ENCODE data around the gene COX18.

The COX18 gene

DNA sequence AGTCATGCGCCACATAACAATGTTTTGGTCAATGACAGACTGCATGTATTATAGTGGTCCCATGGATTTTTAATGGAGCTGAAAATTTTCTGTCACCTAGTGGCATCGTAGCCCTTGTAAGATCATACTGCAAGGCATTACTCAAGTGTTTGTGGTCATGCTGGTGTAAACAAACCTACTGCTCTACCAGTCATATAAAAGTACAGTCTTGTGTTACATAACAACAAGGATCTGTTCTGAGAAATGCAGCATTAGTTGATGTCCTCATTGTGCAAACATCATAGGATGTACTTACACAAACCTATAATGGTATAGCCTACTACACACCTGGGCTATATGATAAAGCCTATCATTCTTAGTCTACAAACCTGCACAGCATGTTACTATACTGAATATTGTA, 34.6 kb downstream of the COX18 start:
- DNase-seq (ENCODE audit: low read depth): no peak
- TF ChIP-seq CTCF (IDR thresholded peaks at IDR 0.05; ENCODE audit: insufficient read depth, low read depth, low read length, missing control alignments): no peak
- no peak overlapping the region for H3K4me3 ChIP-seq (ENCODE audit: low read depth, low read length)

GRCh38 chr4:73028621-73029020, 40.9 kb downstream of the COX18 start:
- TF ChIP-seq CTCF (IDR thresholded peaks at IDR 0.05; ENCODE audit: insufficient read depth, low read depth, low read length, missing control alignments): no peak
- no peak for DNase-seq (ENCODE audit: low read depth)

GRCh38 chr4:73021634-73022033, 47.9 kb downstream of the COX18 start:
- TF ChIP-seq CTCF (IDR thresholded peaks at IDR 0.05; ENCODE audit: insufficient read depth, low read depth, low read length, missing control alignments): peak; percentile 27
- H3K4me3 ChIP-seq (ENCODE audit: low read depth, low read length): no peak overlapping the region
- DNase-seq (ENCODE audit: low read depth): peak; percentile 49

More at GRCh38 chr4:73028621-73029020, 40.9 kb downstream of the COX18 start:
- H3K4me3 ChIP-seq (ENCODE audit: low read depth, low read length): no peak overlapping the region

- peak; percentile 44 for DNase-seq (ENCODE audit: low read depth)
- peak; percentile 60 for TF ChIP-seq CTCF (IDR thresholded peaks at IDR 0.05; ENCODE audit: insufficient read depth, low read depth, low read length, missing control alignments)
- H3K4me3 ChIP-seq (ENCODE audit: low read depth, low read length): no peak overlapping the region
These were observed 50.0 kb downstream of the COX18 start for GRCh38 chr4:73019462-73020047.

DNA sequence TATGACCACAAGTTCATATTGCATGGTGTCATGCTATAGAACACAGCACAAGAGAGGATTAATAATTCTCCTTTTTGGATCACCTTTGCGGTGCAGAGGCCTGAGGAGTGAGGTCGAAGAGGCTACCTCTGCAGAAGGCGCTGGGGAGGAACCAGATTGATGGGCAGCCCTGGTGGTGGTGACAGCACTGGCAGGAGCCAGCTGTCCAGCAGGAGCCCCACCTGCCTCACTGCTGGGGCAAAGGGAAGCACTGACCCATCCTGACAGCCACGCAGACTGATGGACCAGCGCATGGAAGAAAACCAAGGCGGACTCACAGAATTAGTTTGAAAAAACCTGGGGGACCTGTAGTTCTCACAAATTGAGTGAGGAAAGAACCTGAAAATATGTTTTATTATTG, 50.9 kb downstream of the COX18 start:
- TF ChIP-seq CTCF (IDR thresholded peaks at IDR 0.05; ENCODE audit: insufficient read depth, low read depth, low read length, missing control alignments): no peak

GRCh38 chr4:73013310-73013709, 56.2 kb downstream of the COX18 start:
- DNase-seq (ENCODE audit: low read depth): no peak
- no peak for TF ChIP-seq CTCF (IDR thresholded peaks at IDR 0.05; ENCODE audit: insufficient read depth, low read depth, low read length, missing control alignments)
- H3K4me3 ChIP-seq (ENCODE audit: low read depth, low read length): no peak overlapping the region

More for the DNA sequence above, 50.9 kb downstream of the COX18 start:
- DNase-seq (ENCODE audit: low read depth): no peak
- no peak overlapping the region for H3K4me3 ChIP-seq (ENCODE audit: low read depth, low read length)

DNA sequence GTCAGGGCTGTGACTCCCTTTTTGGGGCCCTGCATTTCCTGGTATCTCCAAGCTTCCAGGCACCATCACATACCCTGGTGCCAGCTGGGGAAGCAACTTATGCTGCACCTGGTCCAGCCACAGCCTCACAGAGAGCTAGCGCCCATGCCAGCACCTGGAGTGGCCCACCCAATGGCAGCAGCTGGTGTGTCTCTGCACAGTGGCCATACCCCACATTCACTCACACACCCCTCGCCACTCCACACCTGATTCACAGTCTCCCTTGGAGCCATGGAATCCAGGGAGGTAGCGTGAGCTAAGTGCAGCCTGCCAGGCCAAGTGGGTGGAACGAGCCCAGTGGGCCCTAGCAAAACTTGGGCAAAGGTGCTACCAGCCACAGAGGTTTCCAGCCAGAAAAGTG, 56.8 kb downstream of the COX18 start:
- TF ChIP-seq CTCF (IDR thresholded peaks at IDR 0.05; ENCODE audit: insufficient read depth, low read depth, low read length, missing control alignments): no peak
- no peak for DNase-seq (ENCODE audit: low read depth)
- H3K4me3 ChIP-seq (ENCODE audit: low read depth, low read length): no peak overlapping the region

All from GM12865 (cell line).